Umbilical cord (tissue), 2 donors: ENCODE data around the gene RFX3. TPM values are rescaled to one million over a fixed set of nuclear protein-coding genes. Genes with fewer than 3 reads are reported as not detected.

Source experiments
- DNase-seq: peaks from one replicate; pipeline ENCODE4 v3.0.0-alpha.2; 2015; ENCODE audit warnings: low spot score
- total RNA-seq: library from RNA; depleted of rRNA; stranded (reverse); fragments of >200 nt; gene quantifications from one replicate; pipeline ENCODE4 v1.2.3, GENCODE V29; 2014; ENCODE audit warnings: low replicate concordance; ENCODE audit not compliant: insufficient read depth

Gene RFX3
- total RNA-seq, 1 donor from 2014 or later = 11.3 TPM

GRCh38 chr9:3477236-3477834 is 48.5 kb downstream of the RFX3 start:
- DNase-seq = no peak

- DNase-seq = no peak
Measured at GRCh38 chr9:3475300-3476020, 50.3 kb downstream of the RFX3 start.

GRCh38 chr9:3474821-3475220 is 51.0 kb downstream of the RFX3 start:
- DNase-seq = no peak

- DNase-seq = no peak
Measured at GRCh38 chr9:3473405-3473804, 52.4 kb downstream of the RFX3 start.

- no peak for DNase-seq
Measured at GRCh38 chr9:3471883-3472282, 53.9 kb downstream of the RFX3 start.

GRCh38 chr9:3468421-3469205 is 57.2 kb downstream of the RFX3 start:
- no peak for DNase-seq

- peak; percentile 44 for DNase-seq
Measured at GRCh38 chr9:3467593-3468219, 58.1 kb downstream of the RFX3 start.

- no peak for DNase-seq
Measured at GRCh38 chr9:3464033-3464638, 61.7 kb downstream of the RFX3 start.

GRCh38 chr9:3458806-3459475 is 66.9 kb downstream of the RFX3 start:
- DNase-seq = peak; percentile 7

- DNase-seq = no peak
Measured at GRCh38 chr9:3457175-3457574, 68.6 kb downstream of the RFX3 start.

- no peak for DNase-seq
Measured at GRCh38 chr9:3455717-3456116, 70.1 kb downstream of the RFX3 start.

GRCh38 chr9:3455094-3455493 is 70.7 kb downstream of the RFX3 start:
- DNase-seq = no peak

- DNase-seq = no peak
Measured at GRCh38 chr9:3451956-3452355, 73.8 kb downstream of the RFX3 start.

GRCh38 chr9:3447788-3448187 is 78.0 kb downstream of the RFX3 start:
- DNase-seq = no peak

GRCh38 chr9:3447143-3447542 is 78.7 kb downstream of the RFX3 start:
- DNase-seq = no peak

GRCh38 chr9:3446313-3446712 is 79.5 kb downstream of the RFX3 start:
- no peak for DNase-seq

- DNase-seq = no peak
Measured at GRCh38 chr9:3444016-3444415, 81.8 kb downstream of the RFX3 start.

GRCh38 chr9:3441197-3441816 is 84.5 kb downstream of the RFX3 start:
- DNase-seq = peak; percentile 35

GRCh38 chr9:3436629-3437420 is 89.0 kb downstream of the RFX3 start:
- no peak for DNase-seq

- DNase-seq = no peak
Measured at GRCh38 chr9:3435732-3436131, 90.1 kb downstream of the RFX3 start.
